ENCODE results near the gene CENPK.
"Not testable (repeated sequence)": the region's sequence is repeated elsewhere in the genome, so short reads cannot be mapped to it uniquely, and the experiment has no call there.

Gene CENPK, protein sequence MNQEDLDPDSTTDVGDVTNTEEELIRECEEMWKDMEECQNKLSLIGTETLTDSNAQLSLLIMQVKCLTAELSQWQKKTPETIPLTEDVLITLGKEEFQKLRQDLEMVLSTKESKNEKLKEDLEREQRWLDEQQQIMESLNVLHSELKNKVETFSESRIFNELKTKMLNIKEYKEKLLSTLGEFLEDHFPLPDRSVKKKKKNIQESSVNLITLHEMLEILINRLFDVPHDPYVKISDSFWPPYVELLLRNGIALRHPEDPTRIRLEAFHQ

DNA sequence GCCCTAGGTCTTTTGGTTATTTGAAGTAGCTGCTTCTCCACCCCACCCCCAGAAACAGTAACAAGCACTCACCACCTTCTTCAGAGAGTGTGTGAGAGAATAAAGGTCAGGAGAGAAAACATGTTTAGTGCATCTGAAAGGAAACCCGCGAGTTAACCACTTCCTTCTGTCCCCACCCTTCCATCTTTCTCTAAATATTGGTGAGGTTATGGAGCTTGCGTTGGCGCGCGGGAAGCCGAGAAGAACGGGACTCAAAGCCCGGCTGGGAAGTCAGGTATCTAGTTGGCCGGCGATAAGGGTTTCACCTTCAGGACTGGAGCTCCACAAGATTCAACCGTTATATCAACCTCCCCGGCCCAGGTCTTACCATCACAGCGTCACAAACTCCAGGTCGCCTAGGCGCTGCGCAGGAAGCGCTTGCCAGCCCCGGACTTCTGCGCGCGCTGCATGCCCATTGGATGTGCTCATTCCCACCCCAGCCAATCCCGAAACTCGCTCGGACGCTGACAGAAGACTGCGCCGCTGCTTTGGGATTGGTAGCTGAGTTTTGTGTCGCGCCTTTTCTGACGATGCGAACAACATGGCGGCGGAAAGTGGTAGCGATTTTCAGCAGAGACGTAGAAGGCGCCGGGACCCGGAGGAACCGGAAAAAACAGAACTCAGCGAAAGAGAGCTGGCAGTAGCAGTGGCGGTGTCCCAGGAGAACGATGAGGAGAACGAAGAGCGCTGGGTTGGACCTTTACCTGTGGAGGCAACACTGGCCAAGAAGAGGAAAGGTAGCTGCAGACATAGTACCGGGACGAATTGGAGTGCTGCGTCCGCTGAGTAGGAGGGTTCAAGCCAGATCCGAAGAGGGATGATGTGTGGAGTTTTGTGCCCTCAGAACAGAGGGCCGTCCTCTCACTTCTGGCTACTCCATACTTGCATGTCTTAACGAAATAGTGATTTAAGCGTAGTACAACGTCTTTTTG, at the start of gene CENPK, which contains the start of gene PPWD1:
TSS of gene CENPK (minus strand) at position 438 of the 971 bp plus-strand sequence. CDS start 8,261 bp downstream, outside the sequence.
TSS of gene PPWD1 (plus strand) at position 566 of the 971 bp plus-strand sequence. CDS start at position 581, 15 bp downstream.
- peak within 1 kb of the TSS; percentile 73 to 95 (median 77) for H3K4me3 ChIP-seq
- H3K27ac ChIP-seq = peak within 1 kb of the TSS; percentile 68 to 95 (median 89)

DNA sequence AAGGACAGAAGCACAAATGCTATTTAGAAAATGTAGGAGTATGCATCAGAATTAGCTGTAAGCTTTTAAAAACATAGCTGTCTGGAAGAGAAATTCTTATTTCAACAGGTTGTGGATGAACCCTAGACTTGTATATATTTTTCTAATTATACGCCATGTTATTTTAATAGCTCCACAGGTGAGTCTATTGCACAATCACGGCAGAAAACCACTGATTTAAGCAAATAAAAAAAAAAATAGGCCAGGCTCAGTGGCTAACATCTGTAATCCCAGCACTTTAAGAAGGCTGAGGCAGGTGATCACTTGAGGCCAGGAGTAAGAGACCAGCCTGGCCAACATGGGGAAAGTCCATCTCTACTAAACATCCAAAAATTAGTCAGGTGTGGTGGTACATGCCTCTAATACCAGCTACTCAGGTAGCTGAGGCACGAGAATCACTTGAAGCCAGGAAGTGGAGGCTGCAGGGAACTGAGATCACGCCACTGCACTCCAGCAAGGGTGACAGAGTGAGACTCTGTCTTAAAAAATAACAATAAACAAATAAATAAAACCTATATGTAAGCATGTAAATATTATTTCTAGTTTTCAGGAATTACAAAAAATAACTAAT, 49.4 kb upstream of the CENPK start:
- Histone ChIP-seq H3K27ac (no peak overlapping the region), H3K4me3 (no peak overlapping the region)

DNA sequence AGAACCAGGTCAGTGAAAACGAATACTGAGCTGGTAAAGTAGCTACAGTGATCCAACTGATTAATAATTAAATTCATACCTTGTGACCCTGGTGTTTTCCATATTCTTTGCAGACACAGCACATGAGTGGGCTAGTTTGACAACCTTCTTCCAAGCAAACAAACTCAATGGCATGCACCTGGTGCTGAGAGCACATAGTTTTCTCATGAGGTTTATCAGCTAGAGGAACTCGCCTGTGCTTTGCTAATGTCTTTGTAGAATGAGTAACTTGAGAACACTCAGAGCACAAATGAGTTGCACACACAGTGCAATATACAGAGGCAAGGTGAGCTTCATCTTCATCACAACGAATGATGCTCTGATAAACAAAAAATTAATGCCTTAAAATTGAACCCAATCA, 48.6 kb upstream of the CENPK start:
- no peak overlapping the region for H3K27ac ChIP-seq
- no peak overlapping the region for H3K4me3 ChIP-seq

DNA sequence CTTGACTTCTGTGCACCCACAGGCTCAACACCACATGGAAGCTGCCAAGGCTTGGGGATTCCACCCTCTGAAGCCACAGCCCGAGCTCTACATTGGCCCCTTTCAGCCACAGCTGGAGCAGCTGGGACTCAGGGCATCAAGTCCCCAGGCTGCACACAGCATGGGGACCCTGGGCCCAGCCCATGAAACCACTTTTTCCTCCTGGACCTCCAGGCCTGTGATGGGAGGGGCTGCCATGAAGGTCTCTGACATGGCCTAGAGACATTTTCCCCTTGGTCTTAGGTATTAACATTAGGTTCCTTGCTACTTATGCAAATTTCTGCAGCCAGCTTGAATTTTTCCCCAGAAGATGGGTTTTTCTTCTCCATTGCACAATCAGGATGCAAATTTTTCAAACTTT, 38.8 kb upstream of the CENPK start:
- H3K4me3 ChIP-seq = not testable (repeated sequence)

DNA sequence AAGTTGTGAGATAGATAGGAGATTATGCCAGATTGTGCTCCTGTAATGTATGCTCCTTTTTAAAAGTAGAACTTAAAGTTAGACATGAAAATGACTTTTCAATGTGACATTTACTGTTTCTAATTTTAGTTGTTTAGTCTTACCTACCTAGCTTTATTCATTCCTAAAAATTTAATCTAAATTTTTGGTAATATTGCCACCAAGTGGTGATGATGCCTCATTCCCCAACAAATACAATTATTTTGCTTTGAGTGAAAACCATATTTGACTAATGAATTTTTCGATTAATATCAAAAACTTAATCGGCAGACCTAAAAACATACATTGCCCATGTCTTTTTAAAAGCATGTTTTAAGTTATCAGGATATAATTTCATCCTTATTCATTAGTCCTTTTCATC, 25.7 kb upstream of the CENPK start:
- Histone ChIP-seq H3K4me3 (no peak overlapping the region), H3K27ac (no peak overlapping the region)

More for the DNA sequence above, 38.8 kb upstream of the CENPK start:
- not testable (repeated sequence) for H3K27ac ChIP-seq

DNA sequence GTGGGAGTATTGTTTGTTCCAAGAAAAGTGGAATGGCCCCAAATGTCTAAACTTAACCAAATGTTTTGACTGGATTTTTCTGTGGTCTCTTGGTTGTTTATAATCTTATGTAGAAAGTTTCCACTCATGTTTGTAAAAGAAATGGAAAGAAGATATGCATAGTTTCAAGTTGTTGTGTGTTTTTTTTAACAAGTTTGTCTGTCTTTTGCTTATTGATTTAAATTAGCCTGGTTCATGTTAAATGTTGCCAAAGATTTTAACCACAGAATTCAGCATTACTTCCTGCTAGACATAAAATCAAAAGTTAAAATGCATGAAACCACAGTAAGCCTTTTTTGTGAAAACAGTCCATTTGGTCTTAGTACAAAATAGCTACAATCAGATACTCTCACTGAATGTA, 14.2 kb upstream of the CENPK start:
- Histone ChIP-seq H3K27ac (no peak overlapping the region), H3K4me3 (no peak overlapping the region)

DNA sequence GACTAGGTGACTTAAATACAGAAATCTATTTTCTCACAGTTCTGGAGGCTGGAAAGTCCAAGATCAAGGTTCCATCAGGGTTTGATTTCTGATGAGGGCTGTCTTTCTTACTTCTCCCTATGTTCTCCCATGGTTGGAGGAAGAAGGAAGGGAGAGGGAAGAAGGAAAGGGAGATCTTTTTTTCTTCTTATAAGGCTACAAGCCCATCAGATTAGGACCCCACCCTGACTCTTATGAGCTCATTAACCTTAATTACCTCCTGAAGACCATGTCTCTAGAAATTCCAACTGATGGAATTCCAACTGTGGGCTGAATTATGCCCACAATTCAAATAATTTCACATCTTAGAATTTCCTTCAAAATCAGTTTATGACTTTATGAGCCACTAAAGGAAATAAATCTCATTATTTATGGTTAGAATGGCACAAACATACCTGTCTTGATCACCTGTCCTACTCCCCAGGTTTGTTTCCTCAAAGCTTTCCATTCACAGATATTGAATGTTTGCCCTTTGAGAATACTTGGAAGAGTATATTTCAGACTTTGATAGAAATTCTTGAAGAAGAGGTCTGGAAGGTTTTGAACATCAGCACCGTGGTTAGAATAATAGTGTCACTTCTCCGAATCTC, 7.7 kb upstream of the CENPK start:
- H3K4me3 ChIP-seq = no peak overlapping the region
- H3K27ac ChIP-seq = no peak overlapping the region

DNA sequence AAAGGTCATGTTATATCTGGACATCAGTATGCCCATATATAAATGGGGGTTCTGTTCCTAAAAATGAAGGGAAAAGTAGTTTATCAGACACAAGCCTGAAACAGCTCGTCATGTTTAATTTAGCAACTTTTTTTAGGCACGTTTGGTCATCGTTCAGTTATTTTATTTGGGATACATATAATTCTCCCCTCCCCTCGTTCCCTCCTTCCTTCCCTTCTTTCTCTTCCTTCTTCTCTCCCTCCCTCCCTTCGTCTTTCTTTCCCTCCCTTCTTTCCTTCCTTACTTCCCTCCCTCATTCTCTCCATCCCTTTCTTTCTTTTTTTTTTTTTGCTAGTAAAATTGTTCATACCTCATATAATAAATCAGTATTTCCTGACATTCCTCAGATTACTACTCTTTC, 3.5 kb upstream of the CENPK start:
- Histone ChIP-seq H3K4me3 (no peak overlapping the region), H3K27ac (no peak overlapping the region)

DNA sequence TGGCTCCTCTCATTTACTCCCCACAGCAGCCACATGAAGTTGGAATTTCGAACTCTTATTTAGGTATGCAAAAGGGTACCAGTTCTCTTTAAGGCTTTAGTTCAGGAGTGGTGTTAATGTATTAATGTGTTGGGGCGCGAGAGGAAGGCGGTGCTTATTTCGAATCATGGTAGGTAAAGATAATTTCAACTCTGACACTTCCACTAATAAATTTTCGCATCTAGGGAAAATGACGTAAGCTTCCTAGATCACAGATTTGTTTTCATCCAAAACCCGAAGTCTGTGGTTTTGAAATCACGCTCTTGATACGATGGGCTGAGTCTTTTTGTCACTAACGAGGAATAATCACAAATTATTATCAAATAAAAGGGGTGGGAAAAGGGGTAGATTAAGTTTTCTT, 809 bp upstream of the CENPK start:
- H3K27ac ChIP-seq = peak overlapping the region in 20 of 21 experiments; percentile 72 to 95 (median 89)

DNA sequence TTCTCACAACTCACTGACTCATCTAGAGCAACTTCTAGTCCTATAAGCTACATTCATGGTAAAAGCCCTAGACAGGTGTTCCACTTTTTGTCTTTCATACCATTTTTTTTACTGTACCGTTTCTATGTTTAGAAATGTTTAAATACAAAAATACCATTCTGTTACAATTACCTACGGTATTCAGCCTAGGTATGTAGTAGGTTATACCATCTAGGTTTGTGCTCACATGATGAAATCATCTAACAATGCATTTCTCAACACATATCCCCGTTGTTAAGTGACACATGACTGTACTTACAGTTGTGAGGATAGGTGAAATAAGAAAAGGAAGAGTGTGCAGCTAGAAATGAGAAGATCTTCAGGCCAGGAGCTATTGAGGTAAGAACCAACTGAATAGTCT, 6.2 kb downstream of the CENPK start:
- no peak overlapping the region for H3K27ac ChIP-seq
- no peak overlapping the region for H3K4me3 ChIP-seq

More for the DNA sequence above, 809 bp upstream of the CENPK start:
- H3K4me3 ChIP-seq = peak overlapping the region; percentile 73 to 95 (median 77)

DNA sequence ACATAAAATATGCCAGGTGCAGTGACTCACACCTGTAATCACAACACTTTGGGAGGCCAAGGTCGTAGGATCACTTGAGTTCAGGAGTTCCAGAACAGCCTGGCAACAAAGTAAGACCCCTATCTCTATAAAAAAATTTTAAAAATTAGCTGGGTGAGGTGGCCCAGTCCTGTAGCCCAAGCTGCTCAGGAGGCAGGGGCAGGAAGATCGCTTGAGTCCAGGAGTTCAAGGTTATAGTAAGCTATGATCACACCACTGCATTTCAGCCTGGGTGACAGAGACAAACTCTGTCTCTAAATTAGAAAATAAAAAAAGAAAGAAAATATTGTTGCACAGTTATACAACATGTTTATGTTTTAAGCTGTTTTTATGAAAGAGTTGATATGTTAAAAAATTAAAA, 6.8 kb downstream of the CENPK start:
- Histone ChIP-seq H3K4me3 (no peak overlapping the region), H3K27ac (no peak overlapping the region)

DNA sequence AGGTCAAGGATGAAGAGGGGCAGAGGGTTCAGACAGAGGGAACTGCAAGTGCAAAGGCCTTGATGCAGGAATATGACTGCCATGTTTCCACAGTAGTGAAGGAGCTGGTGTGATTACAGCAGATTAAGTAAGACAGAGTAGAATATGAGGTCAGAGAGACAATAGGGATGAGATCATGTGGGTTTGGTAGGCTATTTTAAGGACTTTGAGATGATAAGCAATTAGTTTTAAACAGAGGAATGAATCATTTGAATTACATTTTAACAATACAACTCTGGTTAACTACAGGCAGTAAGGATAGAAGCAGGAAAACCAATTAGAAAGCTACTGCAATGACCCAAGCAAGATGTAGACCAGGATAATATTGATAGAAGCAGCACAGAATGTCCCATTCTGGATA, 7.7 kb downstream of the CENPK start:
- Histone ChIP-seq H3K4me3 (no peak overlapping the region), H3K27ac (no peak overlapping the region)

DNA sequence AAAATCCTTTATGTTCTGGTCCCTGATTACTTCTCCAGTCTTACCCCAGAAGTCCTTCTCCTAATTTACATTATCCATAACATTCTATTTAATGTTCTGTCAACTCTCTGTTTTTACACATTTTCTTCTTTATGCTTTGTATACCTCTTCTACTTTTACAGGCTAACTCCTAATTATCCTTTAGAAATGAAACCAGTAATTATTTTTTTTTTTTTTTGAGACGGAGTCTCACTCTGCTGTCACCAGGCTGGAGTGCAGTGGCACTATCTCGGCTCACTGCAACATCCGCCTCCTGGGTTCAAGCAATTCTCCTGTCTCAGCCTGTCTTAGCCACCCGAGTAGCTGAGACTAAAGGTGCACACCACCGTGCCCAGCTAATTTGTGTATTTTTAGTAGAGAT, 9.0 kb downstream of the CENPK start:
- H3K4me3 ChIP-seq = no peak overlapping the region
- H3K27ac ChIP-seq = no peak overlapping the region

DNA sequence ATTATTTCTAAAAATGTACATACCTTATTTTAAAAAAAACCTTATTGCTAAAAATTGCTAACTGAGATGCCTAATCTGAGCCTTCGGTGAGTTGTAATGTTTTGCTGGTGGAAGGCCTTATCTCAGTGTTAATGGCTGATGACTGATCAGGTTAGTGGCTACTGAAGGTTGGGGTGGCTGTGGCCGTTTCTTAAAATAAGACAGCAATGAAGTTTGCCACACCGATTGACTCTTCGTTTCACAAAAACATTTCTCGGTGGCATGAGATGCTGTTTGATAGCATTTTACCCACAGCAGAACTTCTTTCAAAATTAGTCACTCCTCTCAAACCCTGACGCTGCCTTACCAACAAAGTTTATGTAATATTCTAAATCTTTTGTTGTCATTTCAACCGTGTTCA, 14.7 kb downstream of the CENPK start:
- Histone ChIP-seq H3K4me3 (no peak overlapping the region), H3K27ac (no peak overlapping the region)

DNA sequence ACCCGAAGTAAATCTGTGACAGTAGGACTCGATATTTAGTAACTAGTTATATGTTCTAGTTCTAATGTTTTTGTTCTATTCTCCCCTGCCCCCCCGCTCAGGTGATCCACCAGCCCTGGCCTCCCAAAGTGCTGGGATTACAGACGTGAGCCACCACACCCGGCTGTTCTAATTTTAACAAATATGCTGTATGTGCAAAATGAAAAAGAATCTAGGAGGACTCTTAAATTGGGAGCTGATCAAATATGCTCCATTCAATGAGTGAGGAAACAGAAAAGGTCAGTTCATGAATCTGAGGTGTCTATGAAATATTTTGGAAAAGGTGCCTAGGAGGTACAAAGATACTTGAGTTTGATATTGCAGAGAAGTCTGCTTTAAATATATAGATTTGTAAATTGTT, 16.8 kb downstream of the CENPK start:
- H3K27ac ChIP-seq = no peak overlapping the region
- H3K4me3 ChIP-seq = no peak overlapping the region

DNA sequence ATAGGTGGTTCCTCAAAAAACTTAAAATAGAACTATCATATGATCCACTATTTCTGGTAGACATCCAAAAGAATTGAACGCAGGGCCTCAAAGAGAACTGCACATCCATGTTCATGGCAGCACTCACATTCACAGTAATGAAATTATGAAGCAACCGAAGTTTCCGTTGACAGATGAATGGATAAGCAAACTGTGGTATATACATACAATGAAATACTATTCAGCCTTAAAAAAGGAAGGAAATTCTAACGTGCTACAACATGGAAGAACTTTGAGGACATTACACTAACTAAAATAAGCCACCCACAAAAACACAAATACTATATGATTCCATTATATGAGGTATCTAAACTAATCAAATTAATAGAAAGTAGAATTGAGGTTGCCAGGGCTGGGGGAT, 18.5 kb downstream of the CENPK start:
- H3K4me3 ChIP-seq = no peak overlapping the region
- no peak overlapping the region for H3K27ac ChIP-seq

DNA sequence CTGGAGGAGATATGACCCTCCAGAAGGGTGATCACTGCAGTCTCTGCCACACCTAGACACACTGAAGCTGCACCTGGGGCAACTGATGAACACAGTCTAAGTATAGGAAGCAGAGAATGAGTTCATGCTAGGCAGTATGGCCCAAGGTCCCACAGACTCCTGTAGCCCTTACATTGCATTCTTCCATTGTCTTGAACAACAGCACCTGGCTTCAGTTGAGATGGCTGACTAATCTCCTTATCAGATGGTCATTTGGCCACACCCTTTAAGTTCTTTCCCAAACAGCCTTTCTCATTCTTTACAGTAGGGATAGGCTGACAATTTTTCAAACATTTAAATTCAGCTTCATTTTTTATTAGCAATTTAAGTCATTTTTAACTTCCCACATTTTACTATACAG, 23.1 kb downstream of the CENPK start:
- no peak overlapping the region for H3K4me3 ChIP-seq
- H3K27ac ChIP-seq = no peak overlapping the region

DNA sequence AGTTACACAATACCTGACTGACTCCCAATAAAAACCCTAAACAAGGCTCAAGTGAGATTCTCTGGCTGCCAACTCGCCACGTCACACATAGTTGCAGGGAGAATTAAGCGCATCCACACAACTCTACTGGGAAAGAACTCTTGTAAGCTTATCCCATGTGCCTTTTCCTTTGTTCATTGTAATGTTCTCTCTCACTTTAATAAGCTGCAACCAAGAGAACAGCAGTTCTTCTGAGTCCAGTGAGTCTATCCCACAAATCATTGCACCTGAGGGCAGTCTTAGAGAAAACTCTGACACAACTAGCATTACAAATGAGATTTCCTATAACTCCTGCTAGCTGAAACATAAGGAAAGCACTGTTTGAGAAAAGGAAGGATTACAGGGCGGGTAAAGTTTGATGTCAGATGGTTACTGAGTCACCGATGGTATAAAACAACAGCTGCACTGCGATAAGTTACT, 27.4 kb downstream of the CENPK start:
- no peak overlapping the region for H3K27ac ChIP-seq
- no peak overlapping the region for H3K4me3 ChIP-seq

DNA sequence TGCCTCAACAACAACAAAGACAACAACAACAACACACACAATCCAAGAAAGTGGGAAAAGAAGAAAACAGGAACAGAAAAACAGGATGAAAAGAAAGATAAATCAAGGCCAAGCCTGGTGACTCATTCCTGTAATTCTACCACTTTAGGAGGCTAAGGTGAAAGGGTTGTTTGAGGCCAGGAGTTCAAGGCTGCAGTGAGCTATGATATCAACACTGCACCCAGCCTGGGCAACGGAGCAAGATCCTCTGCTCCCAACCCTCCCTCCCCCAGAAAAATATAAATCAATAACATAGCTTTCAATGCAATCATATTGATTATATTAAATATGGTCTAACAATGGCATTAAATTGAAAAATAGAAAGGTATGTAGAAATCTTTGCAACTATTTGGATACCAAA, 32.1 kb downstream of the CENPK start:
- H3K4me3 ChIP-seq = no peak overlapping the region
- no peak overlapping the region for H3K27ac ChIP-seq

DNA sequence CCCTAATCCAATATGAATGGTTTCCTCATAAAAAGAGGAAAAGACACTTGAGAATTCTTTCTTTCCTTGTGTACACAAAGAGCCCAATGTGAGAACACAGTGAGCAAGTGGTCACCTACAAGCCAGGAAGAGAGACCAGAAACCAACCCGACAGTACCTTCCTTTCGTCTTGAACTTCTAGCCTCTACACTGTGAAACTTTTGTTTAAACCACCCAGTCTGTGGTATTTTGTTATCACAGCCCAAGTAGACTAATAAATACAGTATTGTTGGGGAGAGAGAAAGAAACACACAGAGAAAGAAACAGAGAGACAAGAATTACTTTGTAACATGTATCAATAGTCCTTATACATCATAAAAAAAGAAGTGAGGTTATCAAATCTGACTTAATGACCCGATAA, 37.2 kb downstream of the CENPK start:
- Histone ChIP-seq H3K4me3 (no peak overlapping the region), H3K27ac (no peak overlapping the region)

All from skin epidermis (tissue), 12 donors.